NCI-H1417 (cell line): ENCODE results near the gene SERPINA1.
"Not testable (repeated sequence)": the region's sequence is repeated elsewhere in the genome, so short reads cannot be mapped to it uniquely, and the experiment has no call there.

Experiments
- DNase-seq, 3 experiments: peaks; one replicate each; lab custom pipeline; 2025; lab: John Stamatoyannopoulos, UW

The SERPINA1 gene

DNA sequence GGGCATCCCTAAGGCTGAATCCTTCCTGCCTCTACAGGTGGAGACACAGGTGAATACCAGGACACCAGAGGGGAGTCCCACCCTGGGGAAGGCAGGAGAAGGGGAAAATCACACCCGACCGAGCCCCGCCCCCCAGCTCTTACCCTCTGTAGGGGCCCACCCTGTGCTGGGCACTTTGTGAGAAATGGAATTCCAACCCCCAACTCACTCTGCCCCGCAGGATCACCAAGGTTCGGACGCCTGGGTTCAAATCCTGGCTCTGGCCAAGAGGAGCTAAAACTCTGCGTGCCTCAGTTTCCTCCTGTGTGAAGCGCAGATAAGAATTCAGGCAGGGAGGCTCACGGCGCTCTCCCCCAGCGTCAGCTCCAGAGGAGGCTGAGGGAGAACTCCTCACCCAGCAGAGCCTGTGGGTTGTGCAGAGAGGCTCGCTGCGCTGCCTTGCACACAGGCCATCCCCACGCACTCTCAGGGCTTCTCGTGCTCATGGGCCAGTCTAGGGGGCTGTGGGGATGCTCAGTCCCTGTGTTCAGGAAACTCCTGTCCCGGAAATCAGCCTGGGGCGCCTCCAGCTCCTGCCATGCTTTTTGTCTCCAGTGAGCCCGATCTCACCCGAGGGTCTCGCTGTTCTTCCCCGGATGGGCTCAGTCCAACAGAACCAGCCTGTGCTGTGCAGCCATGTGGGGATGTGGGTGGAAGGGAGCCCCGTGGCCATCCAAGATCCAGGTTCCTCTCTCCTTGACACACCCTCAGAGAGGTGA is 18.5 kb downstream of the SERPINA1 start:
- DNase-seq: not testable (repeated sequence)

DNA sequence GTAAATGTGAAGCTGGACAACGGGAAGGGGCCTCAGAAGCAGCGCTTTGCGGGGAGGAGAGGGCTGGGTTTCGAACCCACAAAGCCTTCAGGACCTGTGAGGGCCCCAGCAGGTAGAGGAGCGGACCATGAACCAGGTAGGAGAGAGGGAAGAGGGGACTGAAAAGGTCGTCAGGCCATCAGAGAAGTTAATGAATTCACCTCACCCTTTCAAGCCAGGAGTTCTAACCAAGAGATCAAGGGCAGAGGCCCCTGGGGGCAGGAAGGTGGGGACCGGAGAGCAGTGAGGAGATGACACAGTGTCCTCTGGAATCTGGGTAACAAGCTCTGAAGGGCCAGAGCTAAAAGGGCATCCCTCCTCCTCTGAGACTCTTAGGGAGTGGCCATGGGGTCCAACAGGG is 19.4 kb downstream of the SERPINA1 start:
- no peak for DNase-seq

DNA sequence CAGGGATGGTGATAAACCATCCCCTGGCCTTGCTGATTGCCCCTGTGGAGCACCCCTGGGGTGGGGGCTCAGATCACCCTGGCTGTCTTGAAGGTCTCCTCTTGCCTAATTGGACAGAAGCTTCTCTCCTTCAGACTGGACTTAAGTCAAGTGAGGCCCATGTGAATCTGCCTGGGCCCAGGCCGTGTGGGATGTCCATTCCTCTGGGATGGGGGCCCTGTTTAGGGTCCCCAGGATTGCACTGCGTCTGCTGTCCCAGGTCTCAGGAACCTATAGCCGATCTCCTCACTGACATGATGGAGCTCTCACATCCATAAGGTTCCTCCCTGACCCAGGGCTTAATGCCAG is 20.2 kb downstream of the SERPINA1 start:
- no peak for DNase-seq

DNA sequence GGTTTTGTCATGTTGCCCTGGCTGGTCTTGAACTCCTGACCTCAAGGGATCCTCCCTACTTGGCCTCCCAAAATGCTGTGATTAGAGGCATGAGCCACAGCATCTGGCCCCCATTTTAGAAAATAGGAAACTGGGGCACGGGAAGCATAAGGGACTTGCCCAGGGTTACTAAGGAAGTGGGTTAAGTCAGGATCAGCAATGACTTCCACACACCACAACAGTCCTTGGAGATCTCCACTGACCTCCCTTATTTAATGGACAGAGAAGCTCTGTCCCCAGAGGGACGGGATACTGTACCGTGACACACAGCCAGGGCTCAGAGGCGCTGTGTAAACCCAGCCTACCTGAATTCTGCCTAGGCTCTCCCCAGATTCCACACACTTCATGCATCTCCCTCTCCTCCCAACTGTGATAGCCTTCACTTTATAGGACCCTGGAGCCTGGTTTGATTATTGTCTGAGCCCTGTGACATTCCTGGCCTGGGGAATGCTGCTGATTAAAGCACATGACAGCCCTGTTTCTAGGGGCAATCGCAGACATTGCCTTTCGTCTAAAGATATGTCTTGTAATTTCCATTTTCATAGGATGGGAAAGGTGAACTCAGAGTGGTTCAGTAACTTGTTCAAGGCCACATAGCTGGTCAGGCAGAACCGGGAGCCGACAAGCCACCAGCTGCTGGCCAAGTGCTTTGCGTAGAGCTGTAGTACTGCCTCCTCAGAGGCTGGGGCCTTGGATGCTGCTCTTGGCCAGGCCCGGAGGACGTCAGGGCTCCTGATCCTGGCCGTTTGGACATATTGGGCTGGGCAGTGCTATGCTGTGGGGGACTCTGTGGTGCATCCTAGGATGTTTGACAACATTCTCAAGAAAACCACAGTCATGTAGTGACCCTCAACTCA is 20.8 kb downstream of the SERPINA1 start:
- no peak for DNase-seq

DNA sequence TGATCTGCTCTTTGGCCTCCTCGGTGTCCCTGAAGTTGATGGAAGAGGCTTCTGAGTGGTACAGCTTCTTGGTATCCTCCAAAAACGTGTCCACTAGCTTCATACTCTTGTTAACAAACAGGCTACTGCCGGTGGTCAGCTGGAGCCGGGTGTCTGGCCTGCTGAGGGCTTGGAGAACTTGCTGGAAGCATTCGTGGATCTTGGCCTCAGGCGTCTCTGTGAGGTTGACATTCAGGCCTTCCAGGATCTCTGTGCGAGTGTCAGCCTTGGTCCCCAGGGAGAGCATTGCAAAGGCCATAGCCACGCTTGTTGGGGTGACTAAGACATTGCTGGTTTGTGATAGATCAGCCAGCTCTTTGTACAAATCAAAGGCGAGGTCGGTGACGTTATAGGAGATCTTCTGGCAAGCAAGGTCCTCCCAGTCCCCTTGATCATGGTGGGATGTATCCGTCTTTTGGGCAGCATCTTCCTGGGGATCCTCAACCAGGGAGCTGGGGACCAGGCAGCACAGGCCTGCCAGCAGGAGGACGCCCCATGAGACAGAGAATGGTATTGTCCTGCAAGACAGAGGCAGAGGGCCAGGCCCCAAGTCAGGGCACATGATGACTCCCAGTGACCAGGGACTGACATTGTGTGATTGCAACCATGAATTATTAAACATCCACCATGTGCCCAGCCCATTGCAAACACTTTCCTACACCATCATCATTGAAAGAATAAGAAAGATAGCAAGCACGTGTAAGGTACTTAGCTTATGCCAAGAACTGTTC is 22.1 kb downstream of the SERPINA1 start, which contains the start of gene SERPINA2:
TSS of gene SERPINA2 (minus strand) at position 553 of the 770 bp plus-strand sequence.
- no peak for DNase-seq

DNA sequence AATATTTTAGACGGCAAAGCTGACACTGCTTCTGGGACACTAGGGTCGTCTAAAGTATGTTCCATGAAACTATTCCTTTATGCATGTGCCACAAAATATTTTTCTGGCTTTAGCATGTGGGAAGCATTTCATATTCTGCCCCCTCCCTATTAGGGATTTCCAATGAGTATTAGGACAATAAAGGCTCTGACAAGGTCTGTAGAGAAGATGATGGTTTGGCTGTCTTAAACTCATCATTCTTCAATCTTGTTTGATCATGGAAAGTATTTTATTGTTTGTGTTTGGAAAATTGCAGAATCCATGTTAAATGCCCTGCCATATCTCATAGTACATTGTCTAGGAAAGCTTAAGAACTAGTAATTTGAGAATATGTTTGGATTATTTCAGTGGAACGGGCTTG is 22.8 kb downstream of the SERPINA1 start:
- no peak for DNase-seq

DNA sequence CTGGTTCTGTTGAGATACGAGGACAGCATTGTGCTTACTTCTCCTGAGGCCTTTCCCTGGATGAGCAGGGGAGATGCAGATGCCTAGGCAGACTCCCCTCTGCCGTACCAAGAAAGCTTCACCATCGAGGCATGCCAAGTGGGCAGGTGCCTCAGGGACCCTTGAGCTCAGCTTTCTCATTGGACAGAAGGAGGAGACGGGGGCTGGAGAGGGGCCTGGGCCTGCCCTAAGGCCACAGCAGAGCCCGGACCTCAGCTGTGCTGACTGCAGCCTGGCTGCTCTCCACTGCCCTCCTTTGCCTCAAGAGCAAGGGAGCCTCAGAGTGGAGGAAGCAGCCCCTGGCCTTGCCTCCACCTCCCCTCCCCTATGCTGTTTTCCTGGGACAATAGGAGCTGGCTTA is 23.4 kb downstream of the SERPINA1 start:
- DNase-seq: no peak

DNA sequence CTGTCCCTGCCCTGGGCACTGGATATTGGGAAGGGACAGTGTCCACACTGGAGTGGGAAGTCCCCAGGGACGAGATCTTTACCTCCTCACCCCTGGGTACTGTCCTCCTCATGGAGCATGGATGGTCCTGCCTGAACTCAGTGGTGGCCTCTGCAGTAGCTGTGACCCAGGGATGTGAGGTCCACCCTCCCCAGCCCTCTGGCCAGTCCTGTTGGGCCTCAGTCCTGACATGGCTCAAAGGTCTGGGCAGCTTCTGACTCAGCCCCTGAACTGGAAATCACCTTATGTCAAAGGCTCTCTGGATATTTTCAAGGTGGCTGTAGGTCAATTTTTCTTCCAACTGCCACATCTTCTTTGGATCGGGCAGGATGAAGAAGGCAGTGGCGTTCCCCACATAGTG is 24.4 kb downstream of the SERPINA1 start:
- no peak for DNase-seq

DNA sequence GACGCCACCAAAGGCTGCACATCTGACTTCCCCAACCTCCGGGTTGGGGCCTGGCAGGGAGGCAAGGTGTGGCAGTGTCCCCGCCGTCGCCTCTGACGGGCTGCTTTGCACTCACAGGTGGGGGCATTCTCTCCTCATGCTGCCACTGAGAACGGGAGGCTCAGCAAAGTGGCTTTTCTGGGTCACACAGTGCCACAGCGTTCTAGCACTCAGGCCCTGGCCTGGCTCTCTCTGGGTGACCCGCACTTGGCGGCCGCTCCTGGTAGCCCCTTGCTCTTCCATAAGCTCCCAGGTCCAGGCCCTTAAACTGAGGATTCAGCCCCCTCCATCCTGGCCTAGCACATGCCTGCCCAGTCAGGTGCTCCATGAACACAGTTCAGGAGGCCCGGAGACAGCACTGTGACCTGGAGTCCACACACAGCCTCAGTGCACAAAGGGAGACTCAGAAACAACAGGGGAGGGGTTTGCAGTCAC is 25.2 kb downstream of the SERPINA1 start:
- no peak for DNase-seq

DNA sequence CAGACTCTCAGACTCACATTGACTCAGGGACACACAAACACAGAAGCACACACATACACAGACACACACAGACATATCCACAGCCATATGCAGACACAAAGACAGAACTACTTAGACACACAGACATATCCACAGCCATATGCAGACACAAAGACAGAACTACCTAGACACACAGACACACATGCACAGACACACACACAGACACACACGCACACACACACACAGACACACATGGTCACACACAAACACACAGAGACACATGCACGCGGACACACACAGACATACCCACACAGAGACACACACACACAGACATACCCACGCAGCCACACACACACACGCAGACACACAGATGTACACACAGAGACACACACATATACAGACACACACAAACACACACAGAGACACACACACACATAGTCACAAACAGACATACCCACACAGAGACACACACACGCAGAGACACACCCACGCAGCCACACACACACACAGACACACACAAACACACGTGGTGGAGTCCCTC is 25.7 kb downstream of the SERPINA1 start:
- DNase-seq: no peak

DNA sequence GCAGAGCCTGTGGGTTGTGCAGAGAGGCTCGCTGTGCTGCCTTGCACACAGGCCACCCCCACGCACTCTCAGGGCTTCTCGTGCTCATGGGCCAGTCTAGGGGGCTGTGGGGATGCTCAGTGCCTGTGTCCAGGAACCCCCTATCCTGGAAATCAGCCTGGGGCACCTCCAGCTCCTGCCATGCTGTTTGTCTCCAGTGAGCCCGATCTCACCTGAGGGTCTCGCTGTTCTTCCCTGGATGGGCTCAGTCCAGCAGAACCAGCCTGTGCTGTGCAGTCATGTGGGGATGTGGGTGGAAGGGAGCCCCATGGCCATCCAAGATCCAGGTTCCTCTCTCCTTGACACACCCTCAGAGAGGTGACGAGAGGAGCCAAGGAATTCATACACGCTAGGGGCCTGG is 26.7 kb downstream of the SERPINA1 start:
- no peak for DNase-seq

DNA sequence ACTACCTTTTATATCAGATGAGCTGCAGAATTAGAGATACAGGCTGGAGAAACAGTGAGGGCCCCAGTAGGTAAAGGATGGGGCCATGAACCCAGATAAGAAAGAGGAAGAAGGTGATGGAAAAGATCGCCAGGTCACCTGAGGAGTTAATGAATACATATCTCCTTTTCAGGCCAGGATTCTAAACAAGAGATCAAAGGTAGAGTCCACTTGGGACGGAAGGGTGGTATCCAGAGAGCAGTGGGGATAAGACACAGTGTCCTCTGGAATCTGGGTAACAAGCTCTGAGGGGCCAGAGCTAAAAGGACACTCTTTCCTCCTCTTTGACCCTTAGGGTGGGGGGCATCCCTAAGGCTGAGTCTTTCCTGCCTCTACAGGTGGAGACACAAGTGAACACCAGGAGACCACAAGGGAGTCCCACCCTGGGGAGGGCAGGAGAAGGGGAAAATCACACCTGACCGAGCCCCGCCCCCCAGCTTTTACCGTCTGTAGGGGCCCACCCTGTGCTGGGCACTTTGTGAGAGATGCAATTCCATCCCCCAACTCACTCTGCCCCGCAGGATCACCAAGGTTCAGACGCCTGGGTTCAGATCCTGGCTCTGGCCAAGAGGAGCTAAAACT is 27.3 kb downstream of the SERPINA1 start:
- DNase-seq: no peak

DNA sequence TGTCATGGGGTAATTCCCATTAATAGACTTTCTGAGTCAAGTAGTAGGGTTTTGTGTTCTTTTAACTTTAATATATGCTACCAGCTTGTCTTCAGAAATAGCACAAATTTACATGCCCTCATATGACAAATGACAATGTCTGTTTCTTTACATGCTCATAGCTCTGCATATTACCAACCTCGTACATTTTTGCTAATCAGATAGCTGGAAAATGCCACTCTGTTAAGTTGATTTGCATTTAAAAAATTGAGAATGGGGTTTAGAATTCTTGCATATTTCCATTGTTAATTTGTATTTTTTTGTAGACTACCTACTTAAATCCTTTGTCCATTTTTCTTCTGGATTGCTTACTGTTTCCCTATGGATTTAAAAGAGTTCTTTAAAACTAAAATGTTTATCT is 31.2 kb downstream of the SERPINA1 start:
- no peak for DNase-seq

DNA sequence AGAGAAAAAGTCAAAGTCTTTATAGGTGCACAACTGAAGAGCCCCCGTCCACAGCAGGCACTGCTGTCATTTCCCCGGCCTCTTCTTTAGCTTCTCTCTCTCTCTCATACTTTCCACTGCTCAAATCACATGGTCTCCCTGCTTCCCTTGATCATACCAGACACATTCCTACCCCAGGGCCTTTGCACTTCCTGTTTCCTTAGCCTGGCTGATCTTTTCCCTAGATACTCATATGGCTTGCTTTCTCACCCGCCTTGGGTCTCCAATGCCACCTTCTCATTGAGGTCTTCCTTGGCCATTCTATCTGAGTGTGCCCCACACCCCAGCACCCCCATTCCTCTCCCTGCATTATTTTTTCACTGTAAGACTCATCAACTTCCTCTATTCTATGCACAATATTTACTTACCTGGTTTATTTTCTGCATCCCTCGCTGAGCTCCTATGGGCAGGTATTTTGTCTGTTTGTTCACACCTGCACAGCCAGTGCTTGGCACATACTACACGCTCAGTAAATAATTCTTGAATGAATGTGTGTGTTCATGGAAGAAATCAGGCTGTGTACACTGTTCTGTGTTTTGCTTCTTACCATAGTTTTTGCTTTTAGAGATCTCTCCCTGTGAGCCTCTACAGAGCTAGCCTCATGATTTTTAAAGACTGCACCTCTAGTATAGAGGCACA is 31.9 kb downstream of the SERPINA1 start:
- no peak for DNase-seq

DNA sequence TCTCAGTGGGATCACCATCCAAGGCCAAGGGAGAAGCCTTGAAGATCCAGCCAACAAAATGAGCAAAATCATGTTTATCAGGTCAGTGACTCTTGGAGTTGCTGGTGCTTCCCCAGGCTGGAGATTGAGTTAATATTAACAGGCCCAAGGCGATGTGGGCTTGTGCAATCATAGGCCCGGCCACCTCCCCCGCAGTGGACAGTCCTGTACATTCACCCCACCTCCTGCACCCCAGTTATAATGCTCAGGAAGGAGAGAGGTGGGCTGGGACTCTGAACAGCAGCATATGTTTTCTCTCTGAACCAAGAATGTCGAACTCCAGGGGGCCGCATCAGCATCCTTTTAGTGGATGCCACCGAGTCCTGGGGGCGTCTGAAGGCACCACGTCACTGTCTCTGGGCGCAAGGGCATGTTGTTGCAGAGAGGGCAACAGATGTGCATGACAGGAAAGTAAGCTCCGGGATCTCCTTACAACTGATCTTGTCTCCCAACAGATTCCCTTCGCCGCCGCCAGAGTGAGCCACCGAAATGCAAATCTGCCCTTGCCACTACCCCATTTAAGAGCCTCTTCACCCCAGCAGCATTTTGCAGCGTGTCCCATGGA is 33.1 kb downstream of the SERPINA1 start:
- no peak for DNase-seq

DNA sequence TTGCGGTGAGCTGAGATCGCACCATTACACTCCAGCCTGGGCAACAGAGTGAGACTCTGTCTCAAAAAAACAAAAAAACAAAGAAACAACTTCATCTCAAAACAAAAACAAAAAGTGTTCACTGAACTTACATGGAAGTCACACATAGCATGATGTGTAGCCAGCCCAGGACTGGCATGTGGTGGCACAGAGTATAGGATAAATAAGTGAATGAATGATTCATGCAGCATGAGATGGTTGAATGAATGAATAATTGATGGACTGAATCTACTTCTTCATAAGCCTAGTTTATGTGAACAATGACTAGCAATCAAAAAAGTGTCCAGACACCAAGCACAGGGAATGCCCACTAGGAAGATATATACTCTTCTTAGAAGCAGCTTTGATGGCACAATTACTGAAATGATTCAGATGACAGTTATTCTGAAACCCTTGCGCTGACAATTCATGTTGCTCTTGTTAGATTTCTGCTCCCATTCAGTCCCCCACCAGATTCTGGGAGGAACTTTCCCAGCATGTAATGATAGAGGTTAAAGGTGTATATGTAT is 33.7 kb downstream of the SERPINA1 start:
- no peak for DNase-seq

DNA sequence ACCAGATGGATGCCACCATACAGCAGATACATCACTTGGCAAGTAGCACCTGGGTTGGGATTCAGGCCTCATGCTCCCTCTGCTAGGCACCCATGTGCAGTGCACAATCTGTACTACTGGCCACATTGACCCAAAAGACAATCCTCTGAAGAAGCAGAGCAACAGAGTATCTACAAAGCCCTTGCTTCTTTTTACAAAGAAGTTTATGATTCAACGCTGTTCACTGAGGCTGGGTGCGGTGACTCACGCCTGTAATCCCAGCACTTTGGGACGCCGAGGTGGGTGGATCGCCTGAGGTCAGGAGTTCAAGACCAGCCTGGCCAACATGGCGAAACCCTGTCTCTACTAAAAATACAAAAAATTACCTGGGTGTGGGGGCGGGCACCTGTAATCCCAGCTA is 34.2 kb downstream of the SERPINA1 start:
- not testable (repeated sequence) for DNase-seq

DNA sequence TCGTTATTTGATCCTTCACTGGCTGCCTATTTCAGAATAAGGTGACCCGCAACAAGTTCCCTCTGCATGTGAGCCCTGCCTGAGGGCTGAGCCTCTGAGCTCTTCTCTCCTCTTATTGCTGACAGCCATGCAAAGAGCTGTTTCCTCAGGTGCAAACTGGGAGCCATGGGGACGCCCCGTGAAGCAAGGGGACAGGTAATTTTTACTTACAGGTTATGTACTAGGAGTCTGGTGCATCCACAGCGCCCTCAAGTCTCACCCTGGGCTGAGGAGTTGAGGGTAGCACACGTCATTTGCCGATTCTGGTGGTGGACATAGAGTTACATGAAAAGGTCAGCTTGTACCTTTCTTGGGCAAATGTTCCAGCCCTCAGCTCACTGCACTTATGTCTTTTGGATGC is 39.1 kb downstream of the SERPINA1 start:
- DNase-seq: no peak

DNA sequence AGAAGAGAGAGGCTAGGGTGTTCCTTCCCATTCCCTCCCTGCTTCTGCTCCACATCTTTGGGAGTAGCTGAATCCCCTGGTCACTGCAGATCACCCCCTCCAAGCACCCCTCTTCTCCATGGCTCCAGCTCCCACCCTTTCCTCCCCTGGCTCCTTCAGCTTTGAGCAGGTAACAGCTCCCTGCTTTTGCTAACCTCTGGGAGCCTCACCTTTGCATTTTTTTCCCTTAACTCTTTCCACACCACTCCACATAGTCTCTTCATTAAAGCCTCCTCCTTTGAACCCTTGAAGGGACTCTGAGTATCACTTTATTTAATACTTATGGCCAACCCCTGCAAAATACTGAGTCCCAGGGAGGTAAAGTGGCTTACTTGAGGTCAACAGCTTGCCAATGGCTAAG is 39.6 kb downstream of the SERPINA1 start:
- DNase-seq: no peak

DNA sequence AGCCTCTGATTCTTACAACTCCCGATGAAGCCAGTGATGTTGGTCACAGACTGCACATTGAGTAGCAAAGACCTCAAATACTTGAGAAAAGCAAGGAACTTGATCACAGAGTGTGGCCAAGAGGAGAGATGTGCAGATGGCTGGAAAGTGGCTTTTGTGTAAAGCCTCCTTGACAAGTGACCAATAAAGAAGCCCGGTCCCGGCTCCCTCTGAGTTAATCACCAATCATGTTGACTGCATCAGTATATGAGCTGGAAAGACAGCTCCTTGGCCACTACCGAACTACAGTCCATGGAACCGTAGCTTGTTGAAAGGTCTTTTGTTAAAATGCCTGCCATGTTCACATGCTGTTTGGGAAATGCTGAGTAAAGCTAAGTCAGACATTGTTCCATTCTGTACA is 41.6 kb downstream of the SERPINA1 start:
- no peak for DNase-seq
